ENCODE data around the gene SAT1.
A peak's percentile ranks its signal among the peaks of the same experiment; 100 is the strongest.
"Not testable (repeated sequence)": the region's sequence is repeated elsewhere in the genome, so short reads cannot be mapped to it uniquely, and the experiment has no call there.

SAT1 gene

DNA sequence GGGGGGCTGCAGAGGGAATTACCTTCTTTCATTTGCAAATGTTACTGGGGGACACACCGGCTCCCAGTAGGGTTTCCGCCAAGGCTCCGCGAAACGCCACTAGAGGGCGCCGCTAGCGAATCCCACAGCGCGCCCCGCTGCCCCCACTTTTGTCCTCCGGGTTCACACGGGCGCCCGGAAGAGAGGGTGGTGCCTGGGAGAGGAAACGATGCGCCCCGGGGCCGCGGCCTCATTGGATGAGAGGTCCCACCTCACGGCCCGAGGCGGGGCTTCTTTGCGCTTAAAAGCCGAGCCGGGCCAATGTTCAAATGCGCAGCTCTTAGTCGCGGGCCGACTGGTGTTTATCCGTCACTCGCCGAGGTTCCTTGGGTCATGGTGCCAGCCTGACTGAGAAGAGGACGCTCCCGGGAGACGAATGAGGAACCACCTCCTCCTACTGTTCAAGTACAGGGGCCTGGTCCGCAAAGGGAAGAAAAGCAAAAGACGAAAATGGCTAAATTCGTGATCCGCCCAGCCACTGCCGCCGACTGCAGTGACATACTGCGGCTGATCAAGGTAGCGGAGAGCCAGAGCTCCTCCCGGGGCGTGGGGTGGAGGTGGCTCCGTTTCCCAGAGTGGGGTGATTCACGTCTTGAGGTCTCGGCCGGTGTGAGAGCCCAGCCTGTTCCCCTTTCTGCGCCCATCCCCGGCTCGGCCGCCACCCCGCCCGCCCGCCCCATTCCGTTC is at the start of gene SAT1:
TSS of gene SAT1 (plus strand) at position 311 of the 726 bp plus-strand sequence. CDS start at position 490, 179 bp downstream.
- DNase-seq (ENCODE audit: low read depth, low spot score): peak; percentile 96

- DNase-seq (ENCODE audit: low read depth, low spot score): no peak
Measured at GRCh38 chrX:23736030-23736429, 46.9 kb upstream of the SAT1 start.

DNA sequence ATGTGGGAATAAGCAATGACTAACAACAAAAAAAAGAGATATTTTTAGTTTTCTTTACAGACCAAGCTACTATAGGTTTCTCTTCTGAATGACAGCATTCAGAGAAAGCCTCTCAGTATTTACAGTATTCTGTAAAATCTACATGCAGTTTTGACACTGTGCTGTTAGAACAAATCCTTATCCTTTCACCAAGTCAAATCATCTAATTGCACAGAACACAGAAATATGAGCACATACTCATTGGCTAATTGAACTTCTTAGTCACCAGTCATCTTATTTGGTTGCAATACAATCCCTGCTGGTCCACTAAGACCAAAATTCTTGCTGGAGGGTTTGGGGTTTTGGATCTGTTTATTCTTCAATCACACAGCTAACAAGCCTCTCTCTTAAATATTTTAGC is 45.6 kb upstream of the SAT1 start:
- no peak for DNase-seq (ENCODE audit: low read depth, low spot score)

GRCh38 chrX:23742174-23742696 is 40.7 kb upstream of the SAT1 start:
- DNase-seq (ENCODE audit: low read depth, low spot score): peak; percentile 82

- peak; percentile 95 for DNase-seq (ENCODE audit: low read depth, low spot score)
Measured at GRCh38 chrX:23742697-23743622, 40.0 kb upstream of the SAT1 start, which contains the start of gene ACOT9. Gene ACOT9 (minus strand): TSS chrX:23743276. CDS start chrX:23743144, 132 bp downstream.

GRCh38 chrX:23743623-23743971 is 39.4 kb upstream of the SAT1 start:
- not testable (repeated sequence) for DNase-seq (ENCODE audit: low read depth, low spot score)

DNA sequence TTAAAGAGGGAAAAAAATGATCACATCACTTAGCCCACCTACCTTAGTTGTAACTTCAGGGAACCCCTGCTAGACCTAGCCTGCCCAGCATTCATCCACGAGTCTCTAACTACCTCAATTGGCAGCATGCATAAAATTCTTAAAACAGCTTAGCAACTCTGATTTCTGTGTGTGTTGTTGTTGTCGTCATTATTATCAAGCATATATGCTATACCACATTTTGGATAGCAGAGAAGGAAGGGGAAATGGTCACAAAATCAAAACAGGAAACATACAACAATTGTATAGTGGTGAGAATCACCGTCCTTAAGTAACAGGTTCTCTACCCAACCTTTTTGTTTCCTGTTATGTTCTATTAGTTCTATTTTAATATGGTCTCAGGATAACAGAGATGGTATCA is 37.2 kb upstream of the SAT1 start:
- no peak for DNase-seq (ENCODE audit: low read depth, low spot score)

- DNase-seq (ENCODE audit: low read depth, low spot score): no peak
Measured at GRCh38 chrX:23749129-23749528, 33.8 kb upstream of the SAT1 start.

DNA sequence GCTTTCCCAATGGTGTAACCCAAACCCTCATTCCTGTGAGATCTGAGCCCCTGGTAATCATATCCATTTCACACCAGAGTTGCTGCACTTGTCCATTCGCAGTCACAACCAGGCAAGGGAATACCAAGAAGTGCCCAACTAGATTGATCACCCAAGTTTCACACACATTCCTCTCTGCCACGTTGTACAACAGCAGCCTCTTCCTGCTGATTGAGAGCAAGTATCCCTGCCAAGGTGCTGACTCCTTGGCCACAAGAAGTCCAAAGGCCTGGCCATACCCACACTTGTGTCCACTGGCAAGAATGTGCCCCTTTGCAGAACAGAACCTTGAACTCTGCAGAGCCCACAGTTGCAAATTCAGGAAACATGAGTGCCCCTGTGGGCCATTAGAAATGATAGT is 33.4 kb upstream of the SAT1 start:
- DNase-seq (ENCODE audit: low read depth, low spot score): no peak

GRCh38 chrX:23752740-23753415 is 30.1 kb upstream of the SAT1 start:
- DNase-seq (ENCODE audit: low read depth, low spot score): peak; percentile 28

- no peak for DNase-seq (ENCODE audit: low read depth, low spot score)
Measured at GRCh38 chrX:23754664-23755063, 28.3 kb upstream of the SAT1 start.

GRCh38 chrX:23756165-23756564 is 26.8 kb upstream of the SAT1 start:
- peak; percentile 59 for DNase-seq (ENCODE audit: low read depth, low spot score)

DNA sequence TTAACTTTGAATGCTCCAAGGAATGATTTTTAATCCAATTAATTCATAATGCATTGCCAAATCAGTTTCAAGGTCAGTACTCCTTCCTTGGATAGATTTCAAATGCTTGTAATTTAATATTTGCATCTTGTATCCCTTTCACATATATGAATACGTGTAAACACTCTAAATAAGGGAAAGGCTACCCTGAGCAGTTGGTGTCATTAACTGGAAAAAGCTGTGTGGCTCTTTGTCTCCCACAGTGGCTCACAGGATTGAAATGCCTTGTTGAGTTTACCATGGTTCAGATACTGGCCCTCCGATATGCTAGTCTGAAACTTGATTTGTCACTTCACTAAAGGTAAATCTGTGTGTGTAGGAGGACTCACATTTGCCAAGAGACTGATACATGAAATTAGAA is 23.2 kb upstream of the SAT1 start:
- DNase-seq (ENCODE audit: low read depth, low spot score): no peak

DNA sequence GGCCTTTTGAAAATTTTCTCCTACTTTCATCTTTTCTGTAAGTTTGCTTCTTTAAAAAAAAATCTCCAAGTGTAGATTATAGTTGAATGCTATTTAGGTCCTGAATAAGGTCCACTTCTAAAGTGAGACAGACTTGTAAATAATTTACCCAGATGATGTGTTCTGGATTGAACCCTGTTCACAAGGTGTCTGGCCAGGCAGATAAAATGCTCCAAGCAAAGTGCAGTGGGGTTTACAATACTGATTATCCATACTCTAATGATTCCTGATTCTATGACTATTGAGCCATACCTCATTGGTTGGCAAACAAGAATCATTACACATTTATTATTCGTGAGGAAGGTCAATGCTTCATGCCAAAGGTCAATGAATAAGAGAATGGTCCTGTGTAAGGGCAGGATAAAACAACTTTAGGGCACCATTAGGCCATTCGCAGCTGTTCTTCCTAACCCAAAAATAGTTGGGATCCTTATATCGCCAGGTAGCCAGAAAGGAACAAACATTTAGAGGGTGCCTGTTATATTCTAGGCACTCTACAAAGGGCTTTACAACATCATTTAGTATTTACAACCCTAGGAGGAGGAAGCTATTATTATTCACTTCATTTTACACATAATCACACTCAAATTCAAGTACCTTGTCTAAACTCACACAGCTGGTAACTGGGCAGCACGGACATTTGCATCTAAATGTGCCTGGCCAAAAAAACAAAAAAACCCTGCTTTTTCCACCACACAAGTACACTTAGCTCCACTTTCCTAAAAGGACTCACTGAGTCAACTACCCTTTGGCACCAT is 18.6 kb upstream of the SAT1 start:
- no peak for DNase-seq (ENCODE audit: low read depth, low spot score)

GRCh38 chrX:23765449-23765848 is 17.5 kb upstream of the SAT1 start:
- no peak for DNase-seq (ENCODE audit: low read depth, low spot score)

GRCh38 chrX:23765868-23766267 is 17.1 kb upstream of the SAT1 start:
- no peak for DNase-seq (ENCODE audit: low read depth, low spot score)

DNA sequence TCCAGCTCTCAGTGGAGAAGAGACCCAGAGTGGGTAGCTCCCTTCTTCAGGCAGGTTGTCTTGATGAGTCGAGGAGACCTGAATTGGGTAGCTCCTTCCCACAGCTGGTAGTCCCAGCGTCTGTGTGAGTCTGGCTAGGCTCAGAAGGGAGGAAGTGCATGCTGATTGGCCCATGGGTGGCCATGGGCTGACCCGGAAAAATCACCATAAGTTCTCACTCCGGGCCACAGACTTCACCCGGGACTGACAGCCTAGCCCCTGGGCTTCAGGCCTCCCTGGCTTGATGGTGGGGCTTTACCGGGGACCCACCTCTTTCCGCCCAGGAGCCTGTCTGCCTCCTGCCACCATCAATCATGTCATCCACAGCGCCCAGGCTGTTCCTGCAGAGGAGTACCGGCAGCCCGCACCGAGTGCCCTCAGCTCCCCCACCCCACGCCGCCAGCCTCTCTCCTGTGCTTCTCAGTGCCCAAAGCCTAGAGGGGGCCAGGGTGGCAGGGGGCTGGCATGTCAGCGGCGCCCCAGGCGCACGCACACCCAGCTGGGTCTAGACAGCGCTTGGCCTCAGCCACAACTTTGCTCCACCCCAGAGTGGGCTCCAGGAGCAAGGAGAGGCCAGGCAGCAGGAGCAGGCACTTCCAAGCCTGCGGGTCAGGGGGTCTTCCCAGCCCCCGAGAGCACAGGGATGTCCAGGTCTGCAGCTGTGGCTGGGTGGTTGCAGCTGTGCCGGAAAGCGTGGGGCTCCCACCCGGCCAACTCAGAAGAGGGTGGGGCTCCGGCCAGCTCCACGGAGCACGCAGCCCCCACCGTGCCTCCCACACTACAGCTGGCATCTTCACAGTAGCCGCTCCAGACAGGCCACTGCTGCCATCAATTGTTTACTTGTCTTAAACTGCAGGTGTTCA is 16.1 kb upstream of the SAT1 start:
- DNase-seq (ENCODE audit: low read depth, low spot score): no peak

GRCh38 chrX:23770142-23770541 is 12.8 kb upstream of the SAT1 start:
- no peak for DNase-seq (ENCODE audit: low read depth, low spot score)

DNA sequence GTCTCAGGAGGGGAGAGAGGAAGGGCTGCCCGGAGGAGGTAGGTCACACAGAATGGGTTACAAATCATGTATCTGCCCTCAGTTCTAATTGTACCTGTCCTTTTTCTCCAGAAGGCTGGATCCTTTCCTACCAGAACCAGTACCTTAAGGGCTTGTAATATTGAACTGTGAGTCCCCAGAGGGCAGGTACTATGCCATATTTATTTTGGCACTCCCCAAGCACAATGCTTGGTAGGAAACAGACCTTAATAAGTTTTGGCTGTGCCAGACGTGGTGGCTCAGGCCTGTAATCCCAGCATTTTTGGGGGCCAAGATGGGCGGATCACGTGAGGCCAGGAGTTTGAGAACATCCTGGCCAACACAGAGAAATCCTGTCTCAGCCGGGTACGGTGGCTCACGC is 11.9 kb upstream of the SAT1 start:
- DNase-seq (ENCODE audit: low read depth, low spot score): not testable (repeated sequence)

- DNase-seq (ENCODE audit: low read depth, low spot score): no peak
Measured at GRCh38 chrX:23773601-23774175, 9.3 kb upstream of the SAT1 start.

Data from astrocyte of the hippocampus (primary cell).